Right cardiac atrium (tissue), 5 donors: ENCODE data around the gene MRPL11. TPM values are rescaled to one million over a fixed set of nuclear protein-coding genes. Genes with fewer than 3 reads are reported as not detected.
A peak's percentile ranks its signal among the peaks of the same experiment; 100 is the strongest.

Experiments used
- ATAC-seq, 2 donors: fragments of 200-7000 bp; cut with Tn5 transposase; one replicate each; pipeline versions ENCODE4 v1.8.0 to v1.9.1; 2020; ENCODE audit warnings: moderate library complexity in 2 of 2, mild to moderate bottlenecking in 1 of 2
- DNase-seq, 3 donors: peaks; one replicate each; pipeline ENCODE4 v3.0.0-alpha.2; 2020
- H3K27ac ChIP-seq: one replicate; pipeline ENCODE4 v1.5.1; 2013; ENCODE audit warnings: mild to moderate bottlenecking, low read length, control low read depth, moderate library complexity
- H3K27me3 ChIP-seq: one replicate; pipeline ENCODE4 v1.6.1; 2013; ENCODE audit not compliant: control insufficient read depth, insufficient read depth
- H3K4me1 ChIP-seq: one replicate; pipeline ENCODE4 v1.6.1; 2013; ENCODE audit warnings: low read length; ENCODE audit not compliant: control insufficient read depth, insufficient read depth
- H3K4me3 ChIP-seq: one replicate; pipeline ENCODE4 v1.5.1; 2013; ENCODE audit warnings: low read length, control low read depth
- H3K9me3 ChIP-seq: one replicate; pipeline ENCODE4 v1.6.1; 2013; ENCODE audit warnings: low read length; ENCODE audit not compliant: control insufficient read depth
- WGBS: extraction: QIAGEN DNeasy Blood & Tissue Kit; methylation state at CpG from one replicate; pipeline ENCODE4 v1.1.7; 2013; 5-methylcytosine and 5-hydroxymethylcytosine counted together
- intact Hi-C, 4 donors: fragments of 100-400 bp; cut with DNase I; formaldehyde crosslinking; loops; one replicate each; pipeline versions ENCODE4 v1.11.0 to v1.14.0; 2022 to 2023
- polyA plus RNA-seq: library from polyadenylated mRNA; stranded (reverse); fragments of 200-250 nt; gene quantifications from one replicate; pipeline ENCODE4 v1.2.3, GENCODE V29; 2013
- total RNA-seq, 4 donors: library from RNA; stranded (reverse); fragmentation: NEBNext Ultra II Directional; extraction: Animal tissue kit (Norgen Biotek cat#: 25700); gene quantifications; one replicate each; pipeline ENCODE4 v1.2.1, GENCODE V29; 2021
- donor health status: healthy with polysubstance abuse.
- donor health status: DM: no; HTN: yes; CAD: no.
- donor health status: DM: no; HTN: no; CAD: no.
- donor health status: DM: no; HTN: yes; CAD: no; lungs with severe emphysema.
- donor health status: DM: yes; HTN: yes; CAD: no.

MRPL11 gene
- total and polyA plus RNA-seq, 5 donors = 47.5 to 62.6 (median 51.9) TPM

DNA sequence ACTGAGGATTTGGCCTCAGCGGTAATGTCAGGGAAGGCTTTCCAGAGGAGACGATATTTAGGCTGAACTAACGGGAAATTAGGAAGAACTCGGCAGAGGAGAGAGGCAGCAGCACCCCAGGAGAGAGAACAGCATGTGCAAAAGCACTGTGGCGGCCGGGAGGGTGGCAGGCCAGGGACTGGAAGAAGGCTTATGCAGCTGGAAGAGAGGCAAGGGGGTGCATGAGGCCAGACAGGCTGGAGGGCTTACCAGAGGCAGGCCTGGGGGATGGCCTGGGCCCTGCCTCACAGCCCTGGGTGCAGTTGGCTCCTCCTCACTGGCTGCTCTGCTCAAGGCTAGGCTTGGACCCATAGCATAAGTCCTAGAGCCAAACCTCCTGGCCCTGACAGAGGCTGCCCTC is 25.5 kb downstream of the MRPL11 start:
- Histone ChIP-seq H3K4me3 (no peak overlapping the region), H3K4me1 (peaks cover 2% of the 10 kb centered on the region), H3K27me3 (no peaks in the 10 kb centered on the region), H3K27ac (no peak overlapping the region), H3K9me3 (no peaks in the 10 kb centered on the region)
- intact Hi-C loops = no loop called here
- 78% methylated on average over 6 of the region's 6 CpGs for WGBS
- no peak for ATAC-seq
- DNase-seq = no peak

DNA sequence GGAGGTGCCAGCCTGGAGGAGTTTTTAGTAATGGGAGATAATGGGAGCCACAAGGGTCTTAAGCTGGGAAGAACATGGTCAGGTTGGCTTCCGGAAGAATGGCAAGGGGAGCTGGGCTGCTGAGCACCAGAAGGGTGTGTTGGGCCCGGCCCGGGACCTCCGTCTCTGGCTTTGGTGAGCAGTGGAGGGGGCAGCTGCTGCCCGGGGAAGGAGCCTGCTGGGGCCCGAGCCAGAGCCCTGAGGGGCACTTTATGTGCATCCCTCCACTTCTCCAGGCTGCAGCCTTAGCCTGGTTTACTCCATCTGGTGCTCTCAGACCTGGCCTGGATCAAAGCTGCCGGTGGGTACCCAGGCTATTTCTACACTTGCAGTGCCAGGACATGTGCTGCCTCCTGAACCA is 26.5 kb downstream of the MRPL11 start:
- DNase-seq = no peak
- H3K4me3 ChIP-seq = no peak overlapping the region
- H3K27me3 ChIP-seq = no peaks in the 10 kb centered on the region
- no peak overlapping the region for H3K27ac ChIP-seq
- ATAC-seq = no peak
- H3K9me3 ChIP-seq = no peaks in the 10 kb centered on the region
- WGBS = 64% methylated on average over 7 of the region's 7 CpGs
- intact Hi-C loops = no loop called here
- H3K4me1 ChIP-seq = no peaks in the 10 kb centered on the region

DNA sequence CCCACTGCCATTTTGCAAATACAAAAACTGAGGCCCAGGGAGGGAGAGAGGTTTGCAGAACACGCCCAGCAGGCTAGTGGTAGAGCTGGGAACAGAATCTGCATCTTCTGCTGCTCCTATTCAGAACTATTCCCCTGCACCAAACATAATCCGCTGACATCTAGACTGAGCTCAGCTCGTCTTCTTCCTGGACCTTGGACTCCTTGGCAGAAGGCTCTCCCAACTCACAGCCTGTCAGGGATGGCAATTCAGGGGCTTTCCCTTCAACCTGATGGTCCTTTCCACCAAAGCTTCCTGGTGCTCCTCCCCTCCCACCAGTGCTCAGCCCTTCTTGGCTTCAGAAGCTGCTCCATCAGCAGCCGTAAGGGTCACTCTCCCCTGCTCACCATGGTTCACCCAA is 27.3 kb downstream of the MRPL11 start:
- Histone ChIP-seq H3K27ac (no peak overlapping the region), H3K27me3 (no peaks in the 10 kb centered on the region), H3K4me3 (no peak overlapping the region), H3K4me1 (no peaks in the 10 kb centered on the region), H3K9me3 (no peaks in the 10 kb centered on the region)
- no peak for DNase-seq
- intact Hi-C loops = no loop called here
- WGBS = 67% methylated on average over 4 of the region's 4 CpGs
- ATAC-seq = no peak

DNA sequence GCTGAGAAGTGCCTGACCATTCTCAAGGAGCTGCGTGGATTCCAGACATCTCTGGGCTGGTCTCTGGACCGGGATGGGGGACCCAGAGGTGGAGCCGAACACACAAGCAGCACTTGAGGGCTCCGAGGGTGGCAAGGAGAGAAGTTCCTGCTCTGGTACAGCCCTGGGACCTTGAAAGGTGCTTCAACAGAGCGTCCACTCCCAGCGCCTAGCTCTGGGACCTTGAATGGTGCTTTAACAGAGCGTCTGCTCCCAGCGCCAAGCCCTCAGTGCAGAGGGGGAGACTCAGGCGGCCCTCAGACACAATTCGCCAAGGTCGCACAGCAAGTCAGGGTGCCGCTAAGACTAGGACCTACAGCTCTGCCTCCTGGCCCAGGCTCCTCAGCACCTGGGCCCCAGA is 28.5 kb downstream of the MRPL11 start:
- ATAC-seq (no peak), DNase-seq (no peak)
- H3K27me3 ChIP-seq = no peaks in the 10 kb centered on the region
- no peak overlapping the region for H3K4me3 ChIP-seq
- 87% methylated on average over 12 of the region's 12 CpGs for WGBS
- H3K9me3 ChIP-seq = no peaks in the 10 kb centered on the region
- H3K27ac ChIP-seq = no peak overlapping the region
- no peaks in the 10 kb centered on the region for H3K4me1 ChIP-seq
- intact Hi-C loops = no loop called here

DNA sequence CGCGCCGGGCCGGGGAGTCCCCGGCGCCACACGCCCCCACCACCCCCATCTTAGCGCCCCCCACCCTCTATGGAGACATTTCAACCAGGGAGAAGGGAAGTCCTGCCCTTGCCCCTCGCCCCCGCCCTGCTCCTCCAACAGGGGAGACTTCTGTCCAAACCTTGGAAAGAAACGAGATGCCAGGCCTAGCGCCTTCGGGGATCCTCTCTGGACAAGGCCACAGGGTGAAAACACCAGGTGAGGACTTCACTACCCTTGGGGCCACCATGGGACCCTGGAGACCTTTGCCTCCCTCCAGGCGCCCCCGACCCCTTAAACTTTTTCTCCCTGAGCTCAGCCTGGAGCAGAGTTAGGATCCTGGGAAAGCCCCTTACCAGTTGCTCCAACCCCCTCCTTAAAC is 29.4 kb downstream of the MRPL11 start:
- peak overlapping the region; percentile 34 for H3K4me3 ChIP-seq
- H3K27ac ChIP-seq = no peak overlapping the region
- no peaks in the 10 kb centered on the region for H3K27me3 ChIP-seq
- whole genome bisulfite sequencing = 19% methylated on average over 15 of the region's 15 CpGs
- H3K9me3 ChIP-seq = no peaks in the 10 kb centered on the region
- no peaks in the 10 kb centered on the region for H3K4me1 ChIP-seq
- DNase-seq (no peak), ATAC-seq (peak in 1 of 2 donors; percentile 12)
- intact Hi-C loops = loop anchor here (2.0 to 10.0 kb wide), 3 partner anchors 22 to 426 kb away; partner anchors contain the start of gene RBM4B (in 1 of the 4)

DNA sequence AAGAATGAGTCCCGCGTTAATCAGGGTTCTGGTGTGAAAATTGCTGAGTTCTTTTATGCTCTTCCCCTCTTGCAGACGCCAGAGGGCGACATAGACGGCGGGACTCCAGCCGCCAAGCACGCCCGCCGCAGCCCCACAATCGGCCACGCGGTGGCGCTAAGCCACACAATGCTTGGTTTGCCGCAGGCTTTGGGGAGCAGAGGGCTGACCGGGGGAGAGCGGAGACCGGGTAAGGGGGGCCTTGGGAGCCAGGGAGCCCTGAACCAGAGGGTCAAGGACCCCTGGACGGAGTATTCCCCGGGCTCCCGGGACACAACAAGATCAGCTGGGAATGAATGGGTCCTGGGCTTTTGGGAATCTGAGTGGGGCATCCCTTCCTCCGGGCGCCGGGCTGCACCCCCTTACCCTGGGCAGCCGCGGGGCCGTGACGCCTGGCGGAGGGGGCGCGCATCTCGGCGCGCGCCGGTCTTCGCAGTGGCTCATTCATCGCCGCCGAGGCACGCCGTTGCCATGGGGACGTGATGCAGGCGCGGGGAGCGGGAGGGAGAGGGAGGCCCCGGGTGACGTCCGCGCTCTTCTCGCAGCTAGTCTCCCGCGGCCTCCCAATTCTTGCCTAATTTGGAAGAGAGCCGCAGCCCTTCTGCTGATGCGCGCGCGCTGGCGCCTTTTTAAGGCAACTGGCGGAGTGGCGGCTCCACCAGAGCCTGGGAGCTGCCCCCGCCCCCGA is 30.0 kb downstream of the MRPL11 start:
- Histone ChIP-seq H3K27ac (no peak overlapping the region), H3K27me3 (no peaks in the 10 kb centered on the region), H3K9me3 (no peaks in the 10 kb centered on the region), H3K4me1 (no peaks in the 10 kb centered on the region), H3K4me3 (peak overlapping the region; percentile 34)
- intact Hi-C loops = loop anchor here (2.0 to 10.0 kb wide), 3 partner anchors 22 to 426 kb away; partner anchors contain the start of gene RBM4B (in 1 of the 4)
- DNase-seq (peak; percentile 93 to 96 (median 95)), ATAC-seq (peak; percentile 93 to 95)
- under 1% methylated on average over 63 of the region's 63 CpGs for WGBS

DNA sequence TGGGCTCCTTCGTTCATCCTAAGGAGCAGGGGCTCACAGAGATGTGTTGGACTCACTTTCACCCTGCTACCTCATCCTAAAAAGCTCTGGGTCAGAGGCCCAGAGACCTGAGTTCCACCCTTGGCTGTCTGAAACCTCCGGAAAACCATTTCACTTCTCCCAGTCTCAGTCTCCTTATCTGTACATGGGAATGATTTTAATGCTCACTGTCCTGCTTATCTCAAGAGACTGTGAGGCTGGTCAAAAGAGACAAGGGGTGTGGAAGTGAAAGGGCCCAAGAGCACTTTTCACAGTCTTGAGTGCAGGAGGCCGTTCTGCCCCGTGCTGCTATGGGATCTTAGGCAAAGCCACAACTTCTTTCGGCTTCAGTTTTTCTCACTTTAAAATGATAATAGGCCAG is 31.0 kb downstream of the MRPL11 start:
- no peak overlapping the region for H3K4me3 ChIP-seq
- H3K4me1 ChIP-seq = no peaks in the 10 kb centered on the region
- H3K27me3 ChIP-seq = no peaks in the 10 kb centered on the region
- no peak overlapping the region for H3K27ac ChIP-seq
- DNase-seq (no peak), ATAC-seq (no peak)
- 45% methylated on average over 5 of the region's 5 CpGs for WGBS
- no peaks in the 10 kb centered on the region for H3K9me3 ChIP-seq
- intact Hi-C loops = loop anchor here (2.0 to 10.0 kb wide), 3 partner anchors 23 to 427 kb away; partner anchors contain the start of gene RBM4B (in 1 of the 4)

DNA sequence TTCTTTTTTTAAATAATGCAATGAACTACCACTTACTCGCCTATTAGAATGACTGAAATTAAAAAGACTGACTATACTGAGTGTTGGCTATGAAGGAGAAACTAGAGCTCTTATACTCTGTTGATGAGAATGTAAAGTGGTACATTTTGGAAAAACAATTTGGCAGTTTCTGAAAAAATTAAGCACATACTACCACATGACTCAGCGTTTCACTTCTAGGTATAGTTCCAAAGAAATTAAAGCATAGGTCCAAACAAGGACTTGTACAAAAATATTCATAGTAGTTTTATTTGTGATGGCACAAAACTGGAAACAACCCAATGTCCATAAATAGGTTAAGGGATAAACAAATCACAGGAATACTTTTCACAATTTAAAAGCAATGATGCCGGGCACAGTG is 44.7 kb downstream of the MRPL11 start:
- ATAC-seq (no peak), DNase-seq (no peak)
- H3K9me3 ChIP-seq = no peaks in the 10 kb centered on the region
- no peak overlapping the region for H3K27ac ChIP-seq
- H3K27me3 ChIP-seq = no peaks in the 10 kb centered on the region
- intact Hi-C loops = no loop called here
- no peaks in the 10 kb centered on the region for H3K4me1 ChIP-seq
- 76% methylated on average over 3 of the region's 3 CpGs for WGBS
- H3K4me3 ChIP-seq = no peak overlapping the region

DNA sequence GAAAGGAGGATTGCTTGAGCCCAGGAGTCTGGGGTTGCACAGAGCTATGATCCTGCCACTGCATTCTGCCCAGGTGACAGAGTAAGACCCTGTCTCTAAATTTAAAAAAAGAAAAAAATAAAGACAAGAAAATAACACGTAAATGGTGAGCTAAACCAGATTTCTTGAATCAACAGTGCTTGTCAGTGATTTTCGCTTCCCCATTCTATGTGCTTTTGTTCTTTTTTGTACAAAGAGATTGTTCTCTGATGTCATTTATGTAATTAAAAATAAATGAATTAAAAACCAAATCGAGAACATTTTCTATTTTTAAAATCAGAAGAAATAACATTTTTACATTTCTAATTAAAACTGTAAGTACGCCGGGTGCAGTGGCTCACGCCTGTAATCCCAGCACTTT is 47.3 kb downstream of the MRPL11 start:
- Histone ChIP-seq H3K4me1 (no peaks in the 10 kb centered on the region), H3K27me3 (no peaks in the 10 kb centered on the region), H3K9me3 (no peaks in the 10 kb centered on the region), H3K4me3 (no peak overlapping the region), H3K27ac (no peak overlapping the region)
- DNase-seq (no peak), ATAC-seq (no peak)
- intact Hi-C loops = no loop called here
- WGBS = 80% methylated on average over 6 of the region's 6 CpGs

DNA sequence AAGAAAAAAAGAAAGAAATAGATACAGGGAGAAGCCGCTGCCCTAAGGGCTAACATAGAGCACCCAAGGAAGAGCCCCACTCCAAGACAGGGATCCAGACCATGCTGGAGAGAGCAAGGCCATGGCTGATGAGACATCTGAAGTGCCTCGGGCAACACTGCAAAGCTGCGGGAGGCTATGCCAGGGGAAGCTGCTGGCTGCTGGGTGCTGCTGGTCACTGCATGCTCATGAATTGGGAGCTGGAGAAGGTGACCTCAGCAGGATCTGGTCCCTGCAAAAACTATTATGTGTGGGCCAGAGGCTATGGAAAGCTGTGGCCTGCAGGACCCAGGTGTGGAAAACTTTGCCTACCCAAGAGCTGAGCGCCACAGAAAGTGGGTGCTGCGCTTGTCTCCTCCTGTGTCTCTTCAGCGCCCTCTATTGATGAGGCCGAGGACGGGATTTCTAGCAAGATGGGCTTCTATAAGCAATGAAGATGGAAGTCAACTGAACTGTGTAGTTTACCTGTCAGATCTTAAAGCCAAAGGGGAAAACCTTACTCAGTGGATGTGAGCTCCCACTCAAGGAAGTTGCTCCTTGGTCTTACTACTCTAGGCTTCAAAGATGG is 49.8 kb downstream of the MRPL11 start:
- Histone ChIP-seq H3K4me1 (no peaks in the 10 kb centered on the region), H3K27me3 (no peaks in the 10 kb centered on the region), H3K4me3 (no peak overlapping the region), H3K27ac (no peak overlapping the region), H3K9me3 (no peaks in the 10 kb centered on the region)
- 29% methylated on average over 8 of the region's 8 CpGs for WGBS
- ATAC-seq (peak; percentile 56 to 62), DNase-seq (peak; percentile 63 to 83 (median 68))
- intact Hi-C loops = loop anchor here in 3 of 4 donors (5.0 to 10.0 kb wide), 2 partner anchors 74 to 77 kb away; partner anchors contain the start of gene CD248 (in 1 of the 3)
